ENCODE measurements around the gene PPIC. TPM values are rescaled to one million over a fixed set of nuclear protein-coding genes. Genes with fewer than 3 reads are reported as not detected.

PPIC gene
- total RNA-seq, 1 donor from 2014 or later, result not detected

Other genes starting within 250 kb of the PPIC start
- gene SNX24, start 191.1 kb downstream of the PPIC start, total RNA-seq, result 1.9 and 2.0 TPM in 2 replicates
- not detected in 2 replicates for gene PRDM6, start 52.5 kb upstream of the PPIC start, total RNA-seq